Vagina (tissue), 2 donors: ENCODE results near the gene TUBA3D. TPM values are rescaled to one million over a fixed set of nuclear protein-coding genes. Genes with fewer than 3 reads are reported as not detected.
"Not testable (repeated sequence)": the region's sequence is repeated elsewhere in the genome, so short reads cannot be mapped to it uniquely, and the experiment has no call there.

ENCODE experiments used
- DNase-seq, 2 donors: peaks; one replicate each; pipeline ENCODE4 v3.0.0-alpha.2; 2017; ENCODE audit errors: extremely low spot score in 2 of 2
- H3K27ac ChIP-seq: fragments of 200-600 bp; sonication (generic); one replicate; pipeline ENCODE4 v1.5.1; 2019
- H3K27me3 ChIP-seq: fragments of 200-600 bp; sonication (generic); one replicate; pipeline ENCODE4 v1.5.1; 2019
- H3K36me3 ChIP-seq, 2 donors: fragments of 200-600 bp; sonication (generic); one replicate each; pipeline ENCODE4 v1.5.1; 2017 to 2019
- H3K4me1 ChIP-seq: fragments of 200-600 bp; sonication (generic); one replicate; pipeline ENCODE4 v1.5.1; 2019
- H3K4me3 ChIP-seq, 2 donors: fragments of 200-600 bp; sonication (generic); 1 replicate in 1 of 2; 2 replicates in 1 of 2; pipeline ENCODE4 v1.5.1; 2016 to 2019
- H3K9me3 ChIP-seq: fragments of 200-600 bp; sonication (generic); one replicate; pipeline ENCODE4 v1.5.1; 2019
- CTCF ChIP-seq, 3 experiments: fragments of 450-650 bp in 2 of 3; fragments of 200-600 bp in 1 of 3; sonication (generic) in 1 of 3; IDR thresholded peaks; one replicate each; pipeline ENCODE4 v1.5.1; 2017 to 2019; ENCODE audit warnings: antibody characterized with exemption in 3 of 3, mild to moderate bottlenecking in 2 of 3, moderate library complexity in 2 of 3
- POLR2A ChIP-seq, 2 donors: fragments of 450-650 bp; IDR thresholded peaks; one replicate each; pipeline ENCODE4 v1.6.1; 2017; ENCODE audit warnings: antibody characterized with exemption in 2 of 2, mild to moderate bottlenecking in 2 of 2, moderate library complexity in 2 of 2
- POLR2AphosphoS5 ChIP-seq, 2 donors: sonication (generic); formaldehyde crosslinking; IDR thresholded peaks; one replicate each; pipeline ENCODE4 v1.9.0; 2017; ENCODE audit warnings: antibody characterized with exemption in 2 of 2, mild to moderate bottlenecking in 2 of 2, low read depth in 1 of 2; ENCODE audit not compliant: insufficient read depth in 1 of 2
- intact Hi-C: fragments of 100-400 bp; cut with DNase I; formaldehyde crosslinking; loops from one replicate; pipeline ENCODE4 v1.15.1; 2023
- total RNA-seq: library from RNA; depleted of rRNA; stranded (reverse); fragments of >200 nt; gene quantifications from one replicate; pipeline ENCODE4 v1.2.3, GENCODE V29; 2016

TUBA3D gene
- total RNA-seq, 1 donor from 2014 or later, result 0.74 TPM

- peaks cover 0 to 37% of the 10 kb centered on the region in 2 donors for H3K36me3 ChIP-seq
- no peaks in the 10 kb centered on the region for H3K4me1 ChIP-seq
- no peak overlapping the region for H3K4me3 ChIP-seq
- DNase-seq, result no peak
- intact Hi-C loops, result no loop called here
- no peaks in the 10 kb centered on the region for H3K27me3 ChIP-seq
- TF ChIP-seq POLR2AphosphoS5 (IDR thresholded peaks at IDR 0.05; ENCODE audit: insufficient read depth in 1 of 2, low read depth in 1 of 2) (no peak), POLR2A (IDR thresholded peaks at IDR 0.05) (no peak), CTCF (IDR thresholded peaks at IDR 0.05) (no peak)
- no peaks in the 10 kb centered on the region for H3K9me3 ChIP-seq
- no peak overlapping the region for H3K27ac ChIP-seq
Observed at GRCh38 chr2:131509615-131510014, 33.7 kb downstream of the TUBA3D start.

GRCh38 chr2:131511291-131511968, 35.5 kb downstream of the TUBA3D start:
- peaks cover 0 to 33% of the 10 kb centered on the region in 2 donors for H3K36me3 ChIP-seq
- H3K4me3 ChIP-seq, DNase-seq, H3K27me3 ChIP-seq, H3K27ac ChIP-seq, intact Hi-C loops, H3K4me1 ChIP-seq, H3K9me3 ChIP-seq: not testable (repeated sequence)

GRCh38 chr2:131511969-131512870, 36.3 kb downstream of the TUBA3D start:
- H3K9me3 ChIP-seq, H3K27ac ChIP-seq, H3K27me3 ChIP-seq, H3K4me1 ChIP-seq, intact Hi-C loops, DNase-seq, H3K4me3 ChIP-seq: not testable (repeated sequence)
- peaks cover 0 to 25% of the 10 kb centered on the region in 2 donors for H3K36me3 ChIP-seq

GRCh38 chr2:131514408-131515166, 38.7 kb downstream of the TUBA3D start:
- H3K36me3 ChIP-seq, intact Hi-C loops, DNase-seq, H3K4me3 ChIP-seq, H3K9me3 ChIP-seq, H3K27me3 ChIP-seq, H3K27ac ChIP-seq, H3K4me1 ChIP-seq: not testable (repeated sequence)

GRCh38 chr2:131515235-131515634, 39.3 kb downstream of the TUBA3D start:
- H3K4me3 ChIP-seq, H3K27me3 ChIP-seq, DNase-seq, H3K4me1 ChIP-seq, H3K9me3 ChIP-seq, H3K27ac ChIP-seq, intact Hi-C loops, H3K36me3 ChIP-seq: not testable (repeated sequence)

- no peak for DNase-seq
- intact Hi-C loops, result no loop called here
Observed at GRCh38 chr2:131516011-131516410, 40.1 kb downstream of the TUBA3D start.

GRCh38 chr2:131516621-131517020, 40.7 kb downstream of the TUBA3D start:
- H3K4me1 ChIP-seq, DNase-seq, H3K27me3 ChIP-seq, H3K36me3 ChIP-seq, H3K9me3 ChIP-seq, H3K4me3 ChIP-seq, intact Hi-C loops, H3K27ac ChIP-seq: not testable (repeated sequence)

More at GRCh38 chr2:131516011-131516410, 40.1 kb downstream of the TUBA3D start:
- no peaks in the 10 kb centered on the region for H3K27me3 ChIP-seq
- no peak for TF ChIP-seq CTCF (IDR thresholded peaks at IDR 0.05)
- TF ChIP-seq POLR2A (IDR thresholded peaks at IDR 0.05), result no peak
- TF ChIP-seq POLR2AphosphoS5 (IDR thresholded peaks at IDR 0.05; ENCODE audit: insufficient read depth in 1 of 2, low read depth in 1 of 2), result no peak
- H3K9me3 ChIP-seq, result no peaks in the 10 kb centered on the region
- H3K4me3 ChIP-seq, result no peak overlapping the region
- H3K36me3 ChIP-seq, result peaks cover 0 to 3% of the 10 kb centered on the region in 2 donors
- no peak overlapping the region for H3K27ac ChIP-seq
- no peaks in the 10 kb centered on the region for H3K4me1 ChIP-seq
